ENCODE results near the gene DGKB. TPM values are rescaled to one million over a fixed set of nuclear protein-coding genes. Genes with fewer than 3 reads are reported as not detected.

Gene DGKB
- total RNA-seq, 2 donors from 2014 or later = 0.52 TPM; not detected in 1

GRCh38 chr7:14449291-14449690 is 453.3 kb downstream of the DGKB start:
- TF ChIP-seq POLR2A (IDR thresholded peaks at IDR 0.05) = no peak
- no peak for TF ChIP-seq CTCF (IDR thresholded peaks at IDR 0.05)
- Histone ChIP-seq H3K27ac (no peak overlapping the region), H3K4me3 (no peak overlapping the region), H3K9me3 (no peaks in the 10 kb centered on the region), H3K27me3 (no peaks in the 10 kb centered on the region), H3K4me1 (no peaks in the 10 kb centered on the region), H3K36me3 (replicated peaks in 1 of 2; ENCODE audit: insufficient read depth in 1 of 2, low read depth in 2 of 2) (no peaks in the 10 kb centered on the region)
- DNase-seq (no peak), ATAC-seq (no peak)
- intact Hi-C loops (cut with DNase I) = no loop called here
- WGBS, 2 donors = 73 to 78% methylated on average over 4 of the region's 4 CpGs

DNA sequence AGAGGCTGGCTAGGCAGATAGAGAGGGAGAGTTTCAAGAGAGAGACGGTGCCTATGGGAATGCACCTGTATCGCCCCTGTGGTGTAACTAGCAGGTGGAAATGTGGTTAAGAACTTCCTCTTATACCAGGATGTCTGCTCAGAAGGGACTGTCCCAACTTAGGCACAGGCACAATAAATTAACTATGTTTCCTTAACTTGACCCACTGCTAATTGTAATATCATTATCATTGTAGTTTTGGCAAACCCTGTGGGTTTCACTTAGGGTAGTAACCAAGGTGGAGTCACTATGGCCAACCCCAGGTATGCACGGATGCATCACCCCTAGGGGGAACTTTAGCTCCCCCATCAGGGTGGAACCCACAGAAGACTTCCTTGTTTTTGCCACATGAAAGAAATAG is 455.7 kb downstream of the DGKB start:
- H3K36me3 ChIP-seq (replicated peaks in 1 of 2; ENCODE audit: insufficient read depth in 1 of 2, low read depth in 2 of 2) = no peaks in the 10 kb centered on the region
- no peak for TF ChIP-seq POLR2A (IDR thresholded peaks at IDR 0.05)
- no peaks in the 10 kb centered on the region for H3K27me3 ChIP-seq
- H3K4me1 ChIP-seq = no peaks in the 10 kb centered on the region
- H3K4me3 ChIP-seq = no peak overlapping the region
- ATAC-seq (no peak), DNase-seq (no peak)
- WGBS, 2 donors = 70 to 85% methylated on average over 3 of the region's 3 CpGs
- H3K27ac ChIP-seq = no peak overlapping the region
- H3K9me3 ChIP-seq = no peaks in the 10 kb centered on the region
- intact Hi-C loops (cut with DNase I) = no loop called here

DNA sequence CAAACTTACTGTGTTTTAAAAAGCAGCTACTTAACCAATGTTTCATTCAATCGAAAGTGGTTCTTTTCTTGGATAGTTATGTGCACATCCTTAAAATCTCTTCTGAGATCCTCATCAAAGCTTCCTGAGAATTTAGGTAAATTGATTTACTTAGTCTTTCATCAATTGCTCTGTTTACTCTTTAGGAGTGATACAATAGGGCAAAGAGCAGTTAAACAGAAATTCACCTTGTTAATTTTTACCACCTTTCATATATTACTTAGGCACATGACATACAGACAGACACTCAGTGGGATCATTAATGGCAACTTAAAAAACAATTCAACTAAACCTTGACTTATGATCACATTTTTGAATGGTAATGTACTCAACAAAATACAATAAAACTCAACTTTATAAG is 456.3 kb downstream of the DGKB start:
- H3K9me3 ChIP-seq = no peaks in the 10 kb centered on the region
- H3K4me3 ChIP-seq = no peak overlapping the region
- 53 to 66% methylated on average over 1 of the region's 1 CpG for WGBS, 2 donors
- ATAC-seq (no peak), DNase-seq (no peak)
- no peaks in the 10 kb centered on the region for H3K27me3 ChIP-seq
- H3K36me3 ChIP-seq (replicated peaks in 1 of 2; ENCODE audit: insufficient read depth in 1 of 2, low read depth in 2 of 2) = no peaks in the 10 kb centered on the region
- intact Hi-C loops (cut with DNase I) = no loop called here
- no peak overlapping the region for H3K27ac ChIP-seq
- TF ChIP-seq POLR2A (IDR thresholded peaks at IDR 0.05) (no peak), CTCF (IDR thresholded peaks at IDR 0.05) (no peak)
- H3K4me1 ChIP-seq = no peaks in the 10 kb centered on the region

GRCh38 chr7:14438366-14438765 is 464.2 kb downstream of the DGKB start:
- H3K4me3 ChIP-seq = no peak overlapping the region
- TF ChIP-seq POLR2A (IDR thresholded peaks at IDR 0.05) (no peak), CTCF (IDR thresholded peaks at IDR 0.05) (no peak)
- H3K27ac ChIP-seq = no peak overlapping the region
- H3K36me3 ChIP-seq (replicated peaks in 1 of 2; ENCODE audit: insufficient read depth in 1 of 2, low read depth in 2 of 2) = no peaks in the 10 kb centered on the region
- DNase-seq (no peak), ATAC-seq (no peak)
- no peaks in the 10 kb centered on the region for H3K9me3 ChIP-seq
- WGBS, 2 donors = 83 to 85% methylated on average over 2 of the region's 2 CpGs
- H3K27me3 ChIP-seq = no peaks in the 10 kb centered on the region
- no peaks in the 10 kb centered on the region for H3K4me1 ChIP-seq
- intact Hi-C loops (cut with DNase I) = no loop called here

DNA sequence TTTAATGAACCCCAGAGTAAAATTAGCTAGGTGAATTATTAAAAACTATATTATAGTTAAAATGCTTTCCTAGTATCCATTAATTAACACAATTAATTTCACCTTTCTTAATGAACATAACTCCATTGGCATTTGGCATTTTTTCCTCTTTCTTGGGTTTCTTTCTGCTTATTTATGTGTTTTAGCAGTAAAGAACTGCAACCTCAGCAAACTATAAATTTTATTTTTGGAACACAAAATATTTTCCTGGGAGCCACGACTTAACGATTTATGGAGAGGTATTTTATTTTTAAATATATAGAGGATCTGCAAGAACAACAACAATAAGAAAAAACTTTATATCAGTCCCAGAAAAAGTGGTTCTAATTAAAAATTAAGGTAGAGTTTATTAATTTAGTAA is 465.7 kb downstream of the DGKB start:
- Histone ChIP-seq H3K36me3 (replicated peaks in 1 of 2; ENCODE audit: insufficient read depth in 1 of 2, low read depth in 2 of 2) (no peaks in the 10 kb centered on the region), H3K9me3 (no peaks in the 10 kb centered on the region), H3K4me3 (no peak overlapping the region), H3K4me1 (no peaks in the 10 kb centered on the region), H3K27me3 (no peaks in the 10 kb centered on the region), H3K27ac (no peak overlapping the region)
- DNase-seq (no peak), ATAC-seq (no peak)
- TF ChIP-seq POLR2A (IDR thresholded peaks at IDR 0.05) (no peak), CTCF (IDR thresholded peaks at IDR 0.05) (no peak)
- WGBS, 2 donors = 58 to 59% methylated on average over 2 of the region's 2 CpGs
- intact Hi-C loops (cut with DNase I) = no loop called here

Data from body of pancreas (tissue), 4 donors.